HEK293 (cell line): ENCODE results near the gene SHLD2.

ENCODE experiments used
- GLIS1 ChIP-seq: fragments of 450-650 bp; formaldehyde crosslinking; IDR thresholded peaks from 2 replicates; pipeline ENCODE4 v1.5.1; 2016; ENCODE audit warnings: missing biosample characterization, missing genetic modification characterization
- KLF7 ChIP-seq: fragments of 450-650 bp; formaldehyde crosslinking; IDR thresholded peaks from 2 replicates; pipeline ENCODE4 v1.5.1; 2016; ENCODE audit warnings: missing biosample characterization, missing genetic modification characterization, borderline replicate concordance
- KLF9 ChIP-seq: fragments of 450-650 bp; formaldehyde crosslinking; IDR thresholded peaks from 2 replicates; pipeline ENCODE4 v1.5.1; 2016; ENCODE audit warnings: missing biosample characterization, missing genetic modification characterization, low read depth
- MYNN ChIP-seq: fragments of 450-650 bp; formaldehyde crosslinking; IDR thresholded peaks from 2 replicates; pipeline ENCODE4 v1.5.1; 2016; ENCODE audit warnings: missing biosample characterization, missing genetic modification characterization, borderline replicate concordance
- PATZ1 ChIP-seq: fragments of 450-650 bp; formaldehyde crosslinking; IDR thresholded peaks from 2 replicates; pipeline ENCODE4 v1.5.1; 2016; ENCODE audit warnings: missing biosample characterization, missing genetic modification characterization
- PRDM6 ChIP-seq: fragments of 450-650 bp; formaldehyde crosslinking; IDR thresholded peaks from 2 replicates; pipeline ENCODE4 v1.5.1; 2017; ENCODE audit warnings: missing biosample characterization, missing genetic modification characterization
- REPIN1 ChIP-seq: fragments of 450-650 bp; formaldehyde crosslinking; IDR thresholded peaks from 2 replicates; pipeline ENCODE4 v1.5.1; 2017; ENCODE audit warnings: missing biosample characterization, missing genetic modification characterization, low read depth
- SALL2 ChIP-seq: fragments of 450-650 bp; formaldehyde crosslinking; IDR thresholded peaks from 2 replicates; pipeline ENCODE4 v1.5.0; 2017; ENCODE audit warnings: missing biosample characterization, mild to moderate bottlenecking, missing genetic modification characterization, borderline replicate concordance
- SCRT1 ChIP-seq: fragments of 450-650 bp; formaldehyde crosslinking; IDR thresholded peaks from 2 replicates; pipeline ENCODE4 v1.5.1; 2016; ENCODE audit warnings: missing biosample characterization, missing genetic modification characterization, borderline replicate concordance
- TCF7L2 ChIP-seq: IDR thresholded peaks from 2 replicates; pipeline ENCODE4 v1.6.1; 2011; ENCODE audit warnings: low read depth, mild to moderate bottlenecking, inconsistent platforms, low read length, moderate library complexity, borderline replicate concordance
- ZBTB20 ChIP-seq: fragments of 450-650 bp; formaldehyde crosslinking; IDR thresholded peaks from 2 replicates; pipeline ENCODE4 v1.5.1; 2016; ENCODE audit warnings: missing biosample characterization, missing genetic modification characterization
- ZBTB21 ChIP-seq: fragments of 450-650 bp; formaldehyde crosslinking; IDR thresholded peaks from 2 replicates; pipeline ENCODE4 v1.5.1; 2017; ENCODE audit warnings: missing biosample characterization, missing genetic modification characterization
- ZBTB49 ChIP-seq: fragments of 450-650 bp; formaldehyde crosslinking; IDR thresholded peaks from 2 replicates; pipeline ENCODE4 v1.5.1; 2016; ENCODE audit warnings: missing biosample characterization, missing genetic modification characterization, low read depth
- ZBTB8A ChIP-seq: fragments of 450-650 bp; formaldehyde crosslinking; IDR thresholded peaks from 2 replicates; pipeline ENCODE4 v1.5.1; 2016; ENCODE audit warnings: missing biosample characterization, missing genetic modification characterization
- ZNF114 ChIP-seq: fragments of 450-650 bp; formaldehyde crosslinking; IDR thresholded peaks from 2 replicates; pipeline ENCODE4 v1.5.0; 2017; ENCODE audit warnings: missing biosample characterization, missing genetic modification characterization
- ZNF2 ChIP-seq: fragments of 450-650 bp; formaldehyde crosslinking; IDR thresholded peaks from 2 replicates; pipeline ENCODE4 v1.5.1; 2016; ENCODE audit warnings: missing biosample characterization, missing genetic modification characterization
- ZNF274 ChIP-seq, 2 experiments: fragments of 200-500 bp in 1 of 2; fragments of 450-650 bp in 1 of 2; sonication (Bioruptor generic) in 1 of 2; formaldehyde crosslinking in 1 of 2; IDR thresholded peaks; 2 replicates each; pipeline versions ENCODE4 v1.5.1 to v1.6.1; 2014 to 2016; ENCODE audit warnings: borderline replicate concordance in 1 of 2, inconsistent platforms in 1 of 2, low read length in 1 of 2, missing biosample characterization in 1 of 2, missing genetic modification characterization in 1 of 2
- ZNF335 ChIP-seq: fragments of 450-650 bp; formaldehyde crosslinking; conservative IDR thresholded peaks from 2 replicates; pipeline ENCODE4 v1.5.1; 2016; ENCODE audit warnings: missing biosample characterization, missing genetic modification characterization
- ZNF350 ChIP-seq: fragments of 450-650 bp; formaldehyde crosslinking; IDR thresholded peaks from 2 replicates; pipeline ENCODE4 v1.5.0; 2017; ENCODE audit warnings: missing biosample characterization, mild to moderate bottlenecking, missing genetic modification characterization
- ZNF354C ChIP-seq: fragments of 450-650 bp; formaldehyde crosslinking; IDR thresholded peaks from 2 replicates; pipeline ENCODE4 v1.5.1; 2016; ENCODE audit warnings: missing biosample characterization, missing genetic modification characterization, low read depth, borderline replicate concordance
- ZNF404 ChIP-seq: fragments of 450-650 bp; formaldehyde crosslinking; IDR thresholded peaks from 2 replicates; pipeline ENCODE4 v1.5.1; 2017; ENCODE audit warnings: missing biosample characterization, missing genetic modification characterization
- ZNF433 ChIP-seq: fragments of 450-650 bp; formaldehyde crosslinking; IDR thresholded peaks from 2 replicates; pipeline ENCODE4 v1.5.1; 2016; ENCODE audit warnings: missing biosample characterization, missing genetic modification characterization, low read depth
- ZNF449 ChIP-seq: fragments of 450-650 bp; formaldehyde crosslinking; IDR thresholded peaks from 2 replicates; pipeline ENCODE4 v1.5.1; 2017; ENCODE audit warnings: missing biosample characterization, mild to moderate bottlenecking, missing genetic modification characterization, moderate library complexity
- ZNF529 ChIP-seq: fragments of 450-650 bp; formaldehyde crosslinking; IDR thresholded peaks from 2 replicates; pipeline ENCODE4 v1.5.1; 2017; ENCODE audit warnings: missing genetic modification characterization, missing biosample characterization; ENCODE audit not compliant: insufficient replicate concordance
- ZNF560 ChIP-seq: fragments of 450-650 bp; formaldehyde crosslinking; IDR thresholded peaks from 2 replicates; pipeline ENCODE4 v1.5.1; 2017; ENCODE audit warnings: missing biosample characterization, missing genetic modification characterization, borderline replicate concordance
- ZNF621 ChIP-seq: fragments of 450-650 bp; formaldehyde crosslinking; IDR thresholded peaks from 2 replicates; pipeline ENCODE4 v1.5.1; 2017; ENCODE audit warnings: missing biosample characterization, missing genetic modification characterization
- ZNF626 ChIP-seq: fragments of 450-650 bp; sonication (Bioruptor Pico); formaldehyde crosslinking; IDR thresholded peaks from 2 replicates; pipeline ENCODE4 v1.5.1; 2018; ENCODE audit warnings: missing biosample characterization, missing genetic modification characterization, inconsistent platforms
- ZNF654 ChIP-seq: fragments of 450-650 bp; formaldehyde crosslinking; IDR thresholded peaks from 2 replicates; pipeline ENCODE4 v1.5.1; 2016; ENCODE audit warnings: low read depth, missing biosample characterization, missing genetic modification characterization
- ZNF664 ChIP-seq: fragments of 450-650 bp; formaldehyde crosslinking; IDR thresholded peaks from 2 replicates; pipeline ENCODE4 v1.5.1; 2016; ENCODE audit warnings: missing biosample characterization, missing genetic modification characterization
- ZNF701 ChIP-seq: fragments of 450-650 bp; formaldehyde crosslinking; IDR thresholded peaks from 2 replicates; pipeline ENCODE4 v1.5.1; 2016; ENCODE audit warnings: missing biosample characterization, missing genetic modification characterization
- ZNF76 ChIP-seq: fragments of 450-650 bp; formaldehyde crosslinking; IDR thresholded peaks from 2 replicates; pipeline ENCODE4; 2016; ENCODE audit warnings: low read depth, missing biosample characterization, missing genetic modification characterization, borderline replicate concordance
- ZNF843 ChIP-seq: fragments of 450-650 bp; formaldehyde crosslinking; IDR thresholded peaks from 2 replicates; pipeline ENCODE4 v1.5.1; 2016; ENCODE audit warnings: missing biosample characterization, missing genetic modification characterization
- ZSCAN30 ChIP-seq: fragments of 450-650 bp; IDR thresholded peaks from 2 replicates; pipeline ENCODE4 v1.5.1; 2018; ENCODE audit warnings: missing biosample characterization, mild to moderate bottlenecking, missing genetic modification characterization, moderate library complexity

The SHLD2 gene

GRCh38 chr10:87092861-87093631 lies 2.0 kb upstream of the SHLD2 start (continued):
- TF ChIP-seq ZNF626 (tag by site-specific recombination) = no peak
- TF ChIP-seq ZNF433 (tag by site-specific recombination) = no peak
- no peak for TF ChIP-seq ZNF404 (tag by site-specific recombination)
- TF ChIP-seq ZNF664 (tag by site-specific recombination) = 0 out of 2 replicates have a peak, but pooled peaks have one; percentile 39
- 0 out of 2 replicates have a peak, but pooled peaks have one; percentile 20 for TF ChIP-seq ZNF335
- TF ChIP-seq ZNF843 (tag by site-specific recombination) = no peak
- TF ChIP-seq REPIN1 (tag by site-specific recombination) = no peak
- no peak for TF ChIP-seq ZNF350 (tag by site-specific recombination)
- TF ChIP-seq ZNF76 = no peak
- no peak for TF ChIP-seq SALL2 (tag by site-specific recombination)
- TF ChIP-seq ZNF274 (IDR thresholded peaks at IDR 0.05; ENCODE audit: low read length) = no peak
- no peak for TF ChIP-seq ZNF274 (tag by site-specific recombination; IDR thresholded peaks at IDR 0.05; ENCODE audit: borderline replicate concordance)
- no peak for TF ChIP-seq ZNF621
- TF ChIP-seq SCRT1 (tag by site-specific recombination) = no peak; the same call in 1 of the 2 replicates
- no peak for TF ChIP-seq ZNF354C
- TF ChIP-seq PRDM6 (tag by site-specific recombination) = peak; percentile 83
- TF ChIP-seq ZBTB20 (tag by site-specific recombination) = peak; percentile 15; the same call in 1 of the 2 replicates
- 0 out of 2 replicates have a peak, but pooled peaks have one; percentile 11 for TF ChIP-seq PATZ1 (tag by site-specific recombination)
- TF ChIP-seq ZNF114 = no peak
- no peak for TF ChIP-seq ZNF529 (tag by site-specific recombination)
- no peak for TF ChIP-seq ZBTB49 (tag by site-specific recombination)
- peak; percentile 57 for TF ChIP-seq GLIS1 (tag by site-specific recombination)
- no peak for TF ChIP-seq ZBTB8A (tag by site-specific recombination)
- no peak for TF ChIP-seq ZNF449 (tag by site-specific recombination)
- TF ChIP-seq TCF7L2 = no peak
- no peak for TF ChIP-seq ZNF2 (tag by site-specific recombination)
- peak; percentile 56 for TF ChIP-seq KLF9
- TF ChIP-seq KLF7 (tag by site-specific recombination) = no peak
- no peak for TF ChIP-seq ZNF701 (tag by site-specific recombination)
- no peak for TF ChIP-seq MYNN (tag by site-specific recombination)
- no peak for TF ChIP-seq ZSCAN30 (tag by site-specific recombination)
- no peak for TF ChIP-seq ZNF560 (tag by site-specific recombination)
- no peak for TF ChIP-seq ZNF654
- TF ChIP-seq ZBTB21 (tag by site-specific recombination) = no peak
